GM21390 (cell line): ENCODE results near the gene SNPH.
A peak's percentile ranks its signal among the peaks of the same experiment; 100 is the strongest.
"Not testable (repeated sequence)": the region's sequence is repeated elsewhere in the genome, so short reads cannot be mapped to it uniquely, and the experiment has no call there.

Experiments used
- ATAC-seq: cut with Tn5 transposase; IDR thresholded peaks from one replicate; pipeline ENCODE4 v1.9.1; 2021; ENCODE audit not compliant: unreplicated experiment

Gene SNPH

GRCh38 chr20:1266167-1266973, at the start of gene SNPH:
TSS of gene SNPH (plus strand) at chr20:1266294. CDS start at chr20:1296240, 29,946 bp downstream.
- peak; percentile 81 for ATAC-seq

GRCh38 chr20:1216527-1217427, 49.3 kb upstream of the SNPH start:
- not testable (repeated sequence) for ATAC-seq

GRCh38 chr20:1222750-1223149, 43.3 kb upstream of the SNPH start:
- ATAC-seq: not testable (repeated sequence)

GRCh38 chr20:1224205-1224890, 41.7 kb upstream of the SNPH start:
- ATAC-seq: no peak

GRCh38 chr20:1225263-1225782, 40.8 kb upstream of the SNPH start:
- ATAC-seq: no peak

- ATAC-seq: no peak
Observed at GRCh38 chr20:1225783-1226654, 40.1 kb upstream of the SNPH start, which contains the start of gene RAD21L1. TSS of gene RAD21L1 (plus strand) at chr20:1226044. CDS start at chr20:1228454, 2,410 bp downstream.

- no peak for ATAC-seq
Observed at GRCh38 chr20:1229541-1229940, 36.6 kb upstream of the SNPH start.

- ATAC-seq: no peak
Observed at GRCh38 chr20:1232286-1233111, 33.6 kb upstream of the SNPH start.

GRCh38 chr20:1240549-1240948, 25.5 kb upstream of the SNPH start:
- no peak for ATAC-seq

- ATAC-seq: no peak
Observed at GRCh38 chr20:1241456-1241855, 24.6 kb upstream of the SNPH start.

- ATAC-seq: no peak
Observed at GRCh38 chr20:1242099-1242498, 24.0 kb upstream of the SNPH start.

- ATAC-seq: no peak
Observed at GRCh38 chr20:1242530-1242929, 23.6 kb upstream of the SNPH start.

- ATAC-seq: no peak
Observed at GRCh38 chr20:1245578-1245977, 20.5 kb upstream of the SNPH start.

- no peak for ATAC-seq
Observed at GRCh38 chr20:1247689-1248088, 18.4 kb upstream of the SNPH start.

GRCh38 chr20:1250282-1250681, 15.8 kb upstream of the SNPH start:
- ATAC-seq: not testable (repeated sequence)

GRCh38 chr20:1252416-1252815, 13.7 kb upstream of the SNPH start:
- no peak for ATAC-seq

GRCh38 chr20:1254254-1254653, 11.8 kb upstream of the SNPH start:
- ATAC-seq: no peak

- ATAC-seq: no peak
Observed at GRCh38 chr20:1255675-1256074, 10.4 kb upstream of the SNPH start.

GRCh38 chr20:1263853-1264252, 2.2 kb upstream of the SNPH start:
- no peak for ATAC-seq
